GM12874 (cell line): ENCODE measurements around the gene RERE.

Experiments used
- CTCF ChIP-seq: IDR thresholded peaks from 2 replicates; pipeline ENCODE4 v1.5.1; 2011; ENCODE audit warnings: low read depth, mild to moderate bottlenecking, control low read depth, low read length, moderate library complexity; ENCODE audit not compliant: insufficient read depth

Gene RERE

DNA sequence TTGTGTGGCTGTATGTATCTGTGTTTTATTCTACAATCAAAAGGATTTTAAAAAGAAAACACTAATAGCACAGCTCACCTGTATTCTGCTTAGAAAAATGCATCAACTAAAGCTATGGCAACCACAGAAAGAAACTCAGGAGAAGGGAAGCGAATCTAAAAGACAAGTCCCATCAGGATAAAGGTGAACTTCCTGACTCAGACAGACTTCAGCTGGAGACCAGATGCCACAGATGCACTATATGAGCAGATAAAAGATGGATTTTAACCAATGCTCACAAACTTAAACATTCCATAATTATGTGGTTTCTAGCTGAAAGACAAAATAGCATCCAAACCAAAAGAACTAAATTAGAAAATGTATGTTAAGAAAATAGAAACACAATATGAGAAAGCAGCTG lies 231.0 kb downstream of the RERE start:
- TF ChIP-seq CTCF: no peak

DNA sequence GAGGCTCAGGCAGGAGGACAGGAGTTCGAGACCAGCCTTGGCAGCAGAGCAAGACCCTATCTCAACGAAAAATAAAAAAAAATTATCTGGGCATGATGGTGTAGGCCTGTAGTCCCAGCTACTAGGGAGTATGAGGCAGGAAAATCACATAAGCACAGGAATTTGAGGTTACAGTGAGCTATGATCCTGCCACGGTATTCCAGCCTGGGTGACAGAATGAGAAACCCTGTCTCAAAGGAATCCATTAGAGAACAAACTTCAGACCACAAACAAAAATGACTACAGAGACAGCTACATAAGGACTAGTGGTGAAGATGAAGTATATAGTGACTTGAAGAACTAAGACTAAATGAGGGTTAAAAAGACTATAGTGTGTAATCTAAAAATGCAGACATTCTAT lies 233.1 kb downstream of the RERE start:
- TF ChIP-seq CTCF: no peak

DNA sequence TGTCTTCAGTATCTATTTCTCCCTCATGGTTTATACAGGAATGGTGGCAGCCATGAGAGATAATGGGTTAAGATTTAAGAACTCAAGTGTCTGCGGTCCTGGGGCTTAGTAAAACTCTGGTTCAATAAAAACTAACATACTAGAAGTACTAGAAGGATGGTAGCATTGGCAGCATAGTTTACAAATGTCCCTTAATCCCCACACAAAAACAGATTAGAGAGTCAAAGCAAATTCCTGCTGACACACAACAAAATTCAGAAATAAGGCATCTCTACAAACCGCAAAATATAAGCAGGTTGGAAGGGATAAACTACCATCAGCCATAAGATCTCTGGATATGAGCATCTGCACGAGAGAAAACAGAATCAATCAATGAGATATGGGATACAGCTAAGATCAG lies 234.4 kb downstream of the RERE start:
- TF ChIP-seq CTCF: no peak

GRCh38 chr1:8580566-8580965 lies 236.9 kb downstream of the RERE start:
- TF ChIP-seq CTCF: no peak

GRCh38 chr1:8578936-8579335 lies 238.5 kb downstream of the RERE start:
- TF ChIP-seq CTCF: no peak

- no peak for TF ChIP-seq CTCF
These were observed 239.1 kb downstream of the RERE start for GRCh38 chr1:8578132-8578877.

DNA sequence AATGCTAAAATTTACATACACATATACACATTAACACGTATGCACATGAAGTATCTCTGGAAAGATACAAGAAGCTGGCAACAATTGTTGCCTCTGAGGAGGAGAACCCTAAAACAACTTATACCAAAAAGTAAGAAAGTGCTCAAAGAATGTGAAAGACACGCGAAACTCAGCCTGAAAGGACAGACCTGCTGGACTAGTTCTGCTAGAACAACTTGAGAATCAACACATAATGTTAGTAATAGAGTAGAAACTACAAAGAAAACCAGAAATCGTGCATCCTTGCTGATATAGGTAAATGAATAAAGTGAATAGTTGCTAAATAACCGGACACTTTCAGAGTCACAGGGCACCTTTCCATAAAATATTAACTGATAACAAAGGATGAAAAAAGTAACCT lies 242.5 kb downstream of the RERE start:
- no peak for TF ChIP-seq CTCF
